CD4-positive, alpha-beta T cell treated with Interleukin-2 at 100 ng/mL for 4 hours (primary cell): ENCODE data around the gene RAPSN.

Source experiments
- DNase-seq: peaks from one replicate; pipeline ENCODE4 v3.0.0-alpha.2; 2020; ENCODE audit warnings: low spot score

The RAPSN gene

DNA sequence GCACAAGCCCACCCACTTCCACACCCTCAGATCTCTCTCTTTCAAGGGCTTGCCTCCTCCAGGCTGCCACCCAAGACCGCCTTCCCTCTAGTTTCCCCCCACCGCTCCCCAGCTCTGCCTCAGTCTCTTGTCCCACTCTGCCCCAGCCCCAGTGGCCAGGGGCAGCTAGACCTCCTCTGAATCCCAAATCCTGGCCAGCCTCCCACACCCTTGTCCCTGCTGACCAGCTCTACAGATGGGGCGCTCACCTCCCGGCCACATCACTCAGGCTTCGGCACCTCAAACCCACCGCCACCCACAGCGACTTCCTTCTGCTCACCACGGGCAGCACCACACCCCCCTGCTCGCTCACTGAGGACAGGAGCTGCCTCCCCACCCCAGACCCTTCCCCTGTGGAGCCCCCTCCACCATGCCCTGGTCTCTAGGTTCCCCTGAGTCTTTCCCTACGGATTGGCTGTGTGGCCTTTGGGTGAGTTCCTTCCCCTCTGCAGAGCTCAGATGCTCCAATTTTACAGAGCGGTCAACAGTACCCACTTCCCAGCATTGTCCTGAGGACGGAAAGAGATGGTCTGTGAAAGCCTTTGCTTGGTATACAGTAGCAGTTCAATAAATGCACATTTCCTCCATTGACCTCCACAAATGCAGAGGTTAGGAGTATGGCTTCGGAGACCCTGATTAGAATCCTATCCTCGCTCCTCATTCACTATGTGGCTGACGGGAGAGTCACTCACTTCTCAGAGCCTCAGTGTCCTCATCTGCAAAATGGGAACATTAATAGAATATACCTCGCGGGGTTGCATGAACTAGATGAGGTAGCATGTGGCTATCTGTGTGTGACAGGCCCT, 59.1 kb downstream of the RAPSN start:
- no peak for DNase-seq

DNA sequence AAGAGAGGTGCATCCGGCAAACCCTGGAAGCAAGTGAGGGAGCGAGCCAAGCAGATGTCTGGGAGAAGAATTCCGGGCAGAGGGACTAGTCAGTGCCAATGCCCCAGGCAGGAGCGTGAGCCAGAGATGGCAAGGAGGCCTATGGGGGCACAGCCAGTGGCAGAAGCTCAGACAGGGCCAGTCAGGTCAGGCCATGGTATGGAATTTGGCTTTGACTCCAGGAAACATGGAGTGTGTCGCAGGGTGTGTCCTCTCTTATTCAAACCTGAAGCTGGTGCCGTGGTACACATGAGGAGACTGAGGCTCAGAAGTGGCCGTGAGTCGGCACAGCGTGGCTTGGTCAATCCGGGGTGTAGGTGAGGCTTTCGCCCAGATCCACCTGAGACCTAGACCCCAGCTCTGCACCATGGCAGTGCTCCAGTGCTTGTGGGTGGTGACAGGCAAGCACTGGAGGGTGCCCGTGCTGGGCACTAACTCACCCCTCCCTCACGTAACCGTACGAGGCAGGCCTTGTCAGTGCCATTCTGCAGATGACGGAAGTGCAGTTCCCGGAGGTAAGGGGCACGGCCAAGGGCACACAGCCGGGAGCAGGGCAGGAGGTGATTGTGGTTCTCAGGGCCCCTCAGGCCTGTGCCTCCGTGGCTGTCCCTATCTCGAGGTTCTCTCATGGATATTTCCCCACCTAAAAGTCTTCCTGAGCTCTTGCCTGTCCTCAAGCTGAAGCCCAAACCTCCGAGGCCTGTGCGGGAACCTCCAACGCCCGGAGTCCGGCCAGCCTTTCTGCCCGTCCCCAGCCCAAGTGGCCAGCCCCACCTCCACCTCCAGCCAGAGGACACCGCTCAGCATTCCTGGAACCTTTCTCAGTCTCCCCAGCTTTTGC, 60.0 kb downstream of the RAPSN start:
- DNase-seq: no peak

DNA sequence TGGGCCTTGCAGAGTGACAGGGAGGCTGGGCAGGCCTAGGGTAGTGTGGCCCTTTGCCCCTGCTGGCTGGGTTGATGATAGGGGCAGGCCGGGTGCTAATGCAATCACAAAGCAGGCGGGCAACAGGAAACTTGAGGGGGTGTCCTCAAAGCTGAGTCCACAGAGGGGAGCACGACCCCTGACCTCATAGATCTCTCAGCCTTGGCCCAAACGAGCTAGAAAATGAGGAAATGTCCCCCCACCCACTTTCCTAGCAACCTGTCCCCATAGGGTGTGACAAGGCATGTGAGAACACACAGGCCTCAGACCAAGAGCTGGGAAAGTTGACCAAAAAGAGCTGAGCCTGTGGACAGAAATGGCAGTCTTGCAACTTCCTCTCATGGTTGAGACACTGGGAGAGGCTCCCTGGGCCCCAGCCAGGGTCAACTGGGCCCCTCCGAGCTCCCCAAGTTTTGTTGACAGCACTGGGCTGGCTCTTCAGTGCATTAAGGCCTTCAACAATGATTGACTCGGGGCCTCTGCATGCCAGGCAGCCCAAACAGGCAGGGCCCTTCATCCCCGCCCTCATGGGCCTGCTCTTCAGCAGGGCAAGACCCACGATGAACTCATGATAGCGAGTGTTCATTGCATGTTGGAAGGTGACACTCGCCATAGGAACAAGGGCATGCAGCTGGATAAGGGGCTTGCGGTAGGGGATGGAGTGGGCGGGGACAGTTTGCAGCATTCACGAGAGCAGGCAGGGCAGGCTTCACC, 60.8 kb downstream of the RAPSN start:
- DNase-seq: no peak
